ENCODE data around the gene LRRC74B.

The LRRC74B gene

DNA sequence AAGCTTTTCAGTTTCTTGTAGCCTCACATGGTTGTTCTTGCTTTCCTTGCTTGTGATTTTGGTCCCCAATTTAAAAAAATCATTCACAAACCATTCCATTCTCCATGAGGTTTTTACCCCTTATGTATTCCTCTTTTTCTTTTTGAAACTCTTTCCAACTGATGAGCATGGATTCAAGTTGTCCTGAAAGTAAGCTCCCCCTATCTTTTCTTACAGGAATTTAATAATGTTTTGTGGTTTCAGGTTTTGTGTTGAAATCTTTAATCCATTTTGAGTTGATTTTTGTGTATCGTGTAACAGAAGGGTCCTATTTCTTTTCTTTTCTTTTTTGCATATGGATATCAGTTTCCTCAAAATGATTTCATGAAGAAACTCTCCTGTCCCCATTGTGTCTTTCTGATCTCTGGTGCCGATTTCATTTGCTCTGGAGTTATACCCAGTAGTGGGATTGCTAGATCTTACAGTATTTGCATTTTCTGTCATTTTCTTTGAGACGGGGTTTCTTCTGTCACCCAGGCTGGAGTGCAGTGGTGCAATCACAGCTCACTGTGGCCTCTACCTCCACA lies 58.5 kb downstream of the LRRC74B start:
- DNase-seq (ENCODE audit: low read depth): no peak

- no peak for DNase-seq (ENCODE audit: low read depth)
Measured at GRCh38 chr22:21105294-21105693, 59.5 kb downstream of the LRRC74B start.

- DNase-seq (ENCODE audit: low read depth): no peak
Measured at GRCh38 chr22:21106000-21106399, 60.3 kb downstream of the LRRC74B start.

DNA sequence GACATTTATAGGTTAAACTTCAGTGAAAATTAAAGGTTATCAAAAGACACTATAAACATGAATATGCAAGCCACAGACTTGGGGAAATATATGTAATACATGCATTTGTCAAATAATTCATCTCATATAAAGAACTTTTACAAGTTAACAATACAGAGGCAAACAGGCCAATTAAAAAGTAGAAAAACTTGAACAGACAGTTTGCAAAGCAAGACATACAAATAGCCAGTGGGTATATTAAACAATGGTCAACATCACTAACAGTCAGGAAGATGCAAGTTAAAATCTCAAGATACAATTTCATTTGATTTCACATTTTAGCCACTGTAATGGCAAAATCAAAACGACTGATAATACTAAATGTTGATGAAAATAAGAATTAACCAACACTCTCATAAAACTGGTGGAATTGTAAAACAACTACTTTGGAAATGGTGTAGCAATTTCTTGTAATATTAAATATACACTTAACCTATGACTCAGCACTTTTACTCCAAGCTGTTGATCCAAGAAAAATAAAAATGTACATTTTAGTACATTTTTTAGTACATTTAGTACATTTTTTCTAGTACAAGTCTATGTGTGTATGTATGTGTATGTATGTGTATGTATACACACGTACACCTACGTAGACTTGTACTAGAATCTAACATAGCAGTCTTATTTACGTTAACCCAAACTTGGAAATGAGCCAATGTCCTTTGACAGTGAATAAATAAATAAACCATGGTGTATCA lies 62.8 kb downstream of the LRRC74B start:
- no peak for DNase-seq (ENCODE audit: low read depth)

Data from T-helper 22 cell (primary cell).